HG02885 (cell line): ENCODE measurements around the gene RNU6-1.

Experiments
- ATAC-seq: cut with Tn5 transposase; IDR thresholded peaks from one replicate; pipeline ENCODE4 v1.9.1; 2021; ENCODE audit warnings: mild to moderate bottlenecking; ENCODE audit not compliant: unreplicated experiment, poor library complexity

Gene RNU6-1

DNA sequence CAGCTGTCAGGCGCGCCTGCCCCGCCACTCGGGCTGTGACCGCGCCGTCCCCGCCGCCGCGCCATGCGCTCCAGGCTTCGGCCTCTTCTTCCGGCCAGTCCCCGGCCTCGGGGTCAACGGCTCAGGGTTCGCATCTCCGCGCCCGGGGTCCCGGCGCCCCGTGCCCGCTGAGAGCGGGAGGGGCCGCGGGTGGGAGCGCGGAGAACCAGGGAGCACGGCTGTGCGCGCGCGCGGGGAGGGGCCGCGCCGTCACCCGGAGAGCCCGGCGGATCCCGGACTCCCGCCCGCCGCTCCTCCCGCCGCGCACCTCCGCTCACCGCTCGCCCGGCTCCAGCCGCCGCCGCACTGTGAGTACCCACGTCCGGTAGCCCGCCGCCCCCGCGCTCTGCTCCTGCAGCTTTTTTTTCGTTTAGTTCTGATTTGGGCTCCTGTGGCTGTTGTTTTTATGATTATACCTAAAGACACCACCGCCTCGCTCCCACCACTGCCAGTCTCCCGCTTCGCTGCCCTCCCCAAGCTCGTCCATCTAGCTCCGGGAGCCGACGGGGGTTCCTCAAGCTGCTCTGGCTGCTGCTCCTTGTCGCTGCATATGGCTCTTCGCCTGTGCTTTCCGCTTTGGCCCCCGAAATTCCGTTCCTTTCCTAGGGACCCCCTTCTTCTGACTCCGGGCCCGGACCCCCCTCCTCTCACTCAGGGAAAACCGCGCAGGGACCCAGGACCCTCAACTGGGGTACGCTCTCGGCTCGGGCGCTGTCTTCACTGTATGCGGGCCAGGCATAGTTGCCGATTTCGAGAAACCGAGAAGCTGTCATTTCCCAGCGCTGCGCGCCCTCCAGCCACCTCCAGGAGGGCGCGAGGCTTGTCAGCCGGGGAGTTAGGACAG, 16.3 kb downstream of the RNU6-1 start:
- no peak for ATAC-seq

DNA sequence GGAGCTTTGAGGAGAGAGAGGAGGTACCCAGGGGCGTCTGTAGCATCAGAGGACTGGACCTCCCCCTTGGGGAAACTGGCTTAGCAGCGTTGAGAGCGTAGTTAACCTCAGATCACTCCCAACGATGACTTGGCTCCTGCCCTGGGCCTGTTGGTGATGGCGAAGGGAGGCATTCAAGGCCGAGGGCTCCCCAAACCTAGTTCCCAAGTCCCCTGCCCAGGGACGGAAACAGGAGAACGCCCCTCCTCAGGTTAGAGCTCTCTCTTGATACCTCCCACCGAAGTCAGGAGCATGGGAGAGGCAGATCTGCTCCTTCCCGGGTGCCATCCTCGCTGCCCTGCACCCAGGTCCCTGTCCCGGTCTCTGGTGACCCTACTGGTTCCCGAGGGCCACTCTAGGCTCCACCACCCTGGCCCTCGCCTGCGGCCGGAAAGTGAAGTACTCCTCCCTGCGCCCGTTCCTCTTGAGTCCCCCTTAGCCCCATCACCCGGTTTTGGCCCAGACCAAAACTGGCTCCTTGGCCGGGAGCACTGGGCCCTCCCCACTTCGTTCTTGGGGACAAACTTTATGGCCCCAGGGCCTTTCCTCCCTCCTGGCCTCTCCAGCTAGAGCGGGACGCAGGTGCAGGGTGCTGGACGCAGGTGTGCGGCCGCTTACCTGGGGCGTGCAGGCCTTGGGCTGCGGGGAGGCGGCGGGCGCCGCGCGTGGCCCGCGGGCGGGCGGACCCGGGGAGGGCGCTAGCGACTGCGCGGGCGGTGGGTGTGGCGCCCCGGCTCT, 17.1 kb downstream of the RNU6-1 start:
- ATAC-seq, result no peak

DNA sequence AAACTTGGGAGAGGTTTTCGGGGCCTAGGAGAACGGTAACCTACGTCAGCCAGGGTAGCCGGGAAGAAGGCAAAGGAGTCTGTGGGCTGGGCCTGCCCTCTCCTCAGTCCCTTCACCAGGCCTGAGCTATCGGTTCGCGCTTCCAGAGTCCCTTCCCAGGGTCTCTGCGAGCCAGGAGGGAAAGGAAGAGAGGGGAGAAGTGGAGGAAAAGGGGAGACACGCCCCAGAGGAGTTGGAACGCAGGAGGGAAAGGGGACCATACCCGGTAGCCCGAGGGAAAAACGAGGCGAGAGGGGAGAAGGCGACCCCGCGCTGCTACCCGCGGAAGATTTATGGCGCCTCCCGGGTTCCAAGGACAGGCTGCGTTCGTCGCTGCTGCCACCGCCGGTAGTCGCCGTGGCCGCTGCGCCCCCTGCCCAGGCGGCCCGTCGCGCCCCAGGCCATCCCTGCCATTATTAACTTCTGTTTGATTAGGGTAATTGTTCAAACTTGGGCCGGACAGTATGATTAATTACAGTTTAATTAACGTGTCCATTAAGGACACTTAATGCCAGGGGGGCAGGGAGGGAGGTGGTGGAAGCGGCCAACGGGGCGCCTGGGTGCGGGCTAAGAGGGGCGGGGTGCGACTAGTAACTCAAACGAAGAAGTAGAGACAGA, 17.9 kb downstream of the RNU6-1 start:
- ATAC-seq, result no peak

DNA sequence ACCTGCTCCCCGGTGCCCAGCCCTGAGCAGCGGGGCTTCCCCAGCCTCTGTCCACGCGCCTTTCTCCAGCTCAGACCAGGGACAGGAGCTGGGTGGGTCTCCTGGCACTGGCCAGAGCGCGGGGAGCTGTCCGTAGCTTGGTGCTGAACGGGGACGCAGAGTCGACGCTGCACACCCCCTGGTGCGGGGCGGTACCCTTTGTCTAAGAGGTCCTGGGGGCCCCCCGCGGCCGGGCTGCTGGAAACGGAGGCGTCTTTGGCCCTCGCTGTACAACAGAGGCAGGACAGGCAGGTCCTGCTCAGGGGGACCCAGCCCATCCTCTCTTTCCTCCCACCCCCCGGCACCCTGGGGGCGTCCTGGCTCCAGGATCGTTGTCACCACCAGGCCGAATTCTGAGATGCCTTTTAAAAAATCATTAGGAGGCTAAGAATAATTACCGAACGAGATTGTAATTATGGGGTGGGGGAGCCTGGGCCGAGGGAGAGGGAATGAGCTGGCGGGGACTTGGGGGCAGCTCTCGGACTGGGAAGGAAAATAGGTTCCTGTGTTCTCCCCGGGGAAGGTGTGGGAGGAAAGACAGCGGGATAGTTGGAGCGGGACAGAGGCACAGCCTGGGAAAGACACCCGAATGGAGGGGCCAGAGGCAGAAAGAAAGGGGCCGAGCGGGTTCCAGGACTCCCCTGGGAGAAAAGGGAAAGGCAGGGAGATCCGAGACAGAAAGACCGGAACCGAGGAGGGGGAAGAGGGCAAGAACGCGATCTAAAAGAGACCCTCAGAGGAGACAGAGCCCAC, 18.7 kb downstream of the RNU6-1 start:
- ATAC-seq, result no peak

DNA sequence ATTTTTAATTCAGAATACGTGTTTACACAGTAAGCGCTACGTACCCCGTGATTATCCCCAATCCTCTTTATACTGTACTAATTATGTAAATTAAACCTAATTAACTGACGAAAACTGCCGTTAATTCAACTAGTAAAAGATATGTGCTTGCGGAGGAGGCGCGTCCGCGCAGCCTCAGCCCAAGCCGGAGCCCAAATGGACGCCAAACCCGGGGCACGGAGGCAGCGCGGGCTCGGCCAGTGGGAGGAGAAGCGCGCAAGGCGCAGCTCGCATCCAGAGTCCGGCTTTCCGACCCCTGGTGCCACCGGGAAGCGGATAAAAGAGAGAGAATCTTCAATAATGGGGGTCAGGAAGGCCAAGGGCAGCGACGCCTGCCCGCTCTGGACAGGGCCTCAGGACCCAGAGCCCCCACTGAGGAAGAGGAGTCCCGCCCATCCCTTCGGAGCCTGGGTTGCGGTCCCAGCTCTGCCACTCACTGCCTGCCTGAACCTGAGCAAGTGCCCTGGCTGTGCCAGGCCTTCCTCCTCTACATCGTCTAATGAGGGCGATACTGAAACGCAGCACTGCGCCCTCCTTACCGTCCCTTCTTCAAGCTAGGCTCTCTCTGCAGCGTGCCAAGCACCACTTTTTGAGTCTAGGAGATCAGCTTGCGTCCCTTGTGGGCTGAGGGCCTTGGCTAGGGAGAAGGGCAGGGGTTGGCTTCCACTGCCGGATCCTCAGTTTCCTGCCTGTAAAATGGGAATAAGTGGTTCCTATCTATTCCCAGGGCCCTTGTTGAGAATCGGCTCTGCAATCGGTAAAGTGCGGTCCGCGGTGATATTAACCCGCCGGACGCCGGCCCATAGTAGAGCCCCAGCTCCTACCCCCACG, 19.5 kb downstream of the RNU6-1 start:
- ATAC-seq, result no peak

DNA sequence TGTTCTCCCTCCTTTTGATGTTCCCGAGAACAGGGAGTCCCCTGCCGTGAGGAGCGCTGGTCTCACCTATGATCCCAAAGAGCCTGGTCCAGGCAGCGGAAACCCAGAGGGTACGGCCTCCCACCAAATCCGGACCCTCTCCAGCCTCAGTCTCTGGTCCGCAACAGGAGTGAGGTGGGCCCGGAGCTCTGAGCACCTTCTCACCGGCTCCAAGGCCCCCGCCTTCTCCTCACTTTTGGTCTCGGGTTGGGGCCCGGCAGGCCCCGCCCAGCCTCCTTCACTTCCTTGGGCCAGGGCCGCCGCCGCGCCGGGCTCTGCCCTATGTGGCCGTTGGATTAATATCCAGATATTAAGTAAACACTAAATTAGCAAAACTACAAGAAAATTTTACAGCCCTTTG, 20.2 kb downstream of the RNU6-1 start:
- no peak for ATAC-seq

DNA sequence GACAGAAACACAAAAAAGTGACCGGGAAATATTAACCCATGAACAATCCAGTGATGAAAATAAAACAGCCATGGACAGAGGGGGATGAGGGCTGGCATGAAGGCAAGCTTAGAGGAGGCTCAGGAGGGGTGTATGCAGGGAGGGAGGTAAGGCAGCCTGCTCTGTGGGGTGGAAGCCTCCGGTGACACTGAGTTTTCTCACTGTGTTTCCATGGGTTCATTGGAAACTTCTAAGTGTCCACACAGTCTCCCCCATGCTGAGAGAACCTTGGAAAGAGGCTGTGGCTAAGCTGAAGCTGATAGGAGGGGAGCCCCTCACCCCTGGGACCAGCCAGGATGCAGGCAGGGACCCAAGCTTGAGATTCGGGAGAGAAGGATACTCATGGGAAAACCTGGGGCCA, 21.4 kb downstream of the RNU6-1 start:
- no peak for ATAC-seq

DNA sequence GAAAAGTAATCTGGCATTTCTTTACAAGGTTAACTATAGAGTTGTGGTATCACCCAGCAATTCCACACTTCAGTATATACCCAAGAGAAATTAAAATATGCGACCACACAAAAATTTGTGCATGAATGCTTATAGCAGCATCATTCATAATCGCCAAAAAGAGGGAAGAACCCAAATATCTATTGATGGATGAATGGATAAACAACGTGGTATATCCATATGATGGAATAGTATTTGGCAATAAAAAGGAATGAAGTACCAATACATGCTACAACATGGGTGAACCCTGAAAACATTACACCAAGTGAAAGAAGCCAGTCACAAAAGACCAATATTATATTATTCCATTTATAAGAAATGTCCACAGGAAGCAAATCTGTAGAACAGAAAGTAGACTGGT, 23.2 kb downstream of the RNU6-1 start:
- ATAC-seq, result no peak

DNA sequence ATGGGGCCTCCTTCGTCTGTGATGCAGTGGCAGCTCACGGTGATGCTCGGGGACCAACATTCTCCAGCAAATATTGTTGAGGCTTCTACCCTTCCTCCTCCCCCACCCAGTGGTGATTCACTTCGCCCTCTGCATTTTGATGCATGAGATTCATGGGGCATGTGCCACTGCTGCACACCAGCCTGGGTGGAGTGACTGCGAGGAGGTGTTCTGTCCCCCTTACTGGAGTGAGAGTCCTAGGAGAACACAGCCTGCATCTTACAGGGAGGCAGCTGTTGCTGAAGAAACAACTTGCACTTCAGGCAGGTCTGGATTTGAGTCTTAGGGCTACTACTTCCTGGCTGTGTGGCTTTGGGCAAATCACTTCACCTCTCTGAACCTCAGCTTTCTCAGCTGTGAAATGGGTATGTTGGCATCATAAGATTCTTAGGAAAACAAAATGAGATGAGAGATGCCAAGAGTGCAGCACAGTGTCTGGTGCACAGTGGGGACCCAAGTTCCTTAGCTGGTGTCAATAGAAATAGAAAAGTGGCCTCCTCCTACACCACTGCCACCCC, 24.7 kb downstream of the RNU6-1 start:
- no peak for ATAC-seq

DNA sequence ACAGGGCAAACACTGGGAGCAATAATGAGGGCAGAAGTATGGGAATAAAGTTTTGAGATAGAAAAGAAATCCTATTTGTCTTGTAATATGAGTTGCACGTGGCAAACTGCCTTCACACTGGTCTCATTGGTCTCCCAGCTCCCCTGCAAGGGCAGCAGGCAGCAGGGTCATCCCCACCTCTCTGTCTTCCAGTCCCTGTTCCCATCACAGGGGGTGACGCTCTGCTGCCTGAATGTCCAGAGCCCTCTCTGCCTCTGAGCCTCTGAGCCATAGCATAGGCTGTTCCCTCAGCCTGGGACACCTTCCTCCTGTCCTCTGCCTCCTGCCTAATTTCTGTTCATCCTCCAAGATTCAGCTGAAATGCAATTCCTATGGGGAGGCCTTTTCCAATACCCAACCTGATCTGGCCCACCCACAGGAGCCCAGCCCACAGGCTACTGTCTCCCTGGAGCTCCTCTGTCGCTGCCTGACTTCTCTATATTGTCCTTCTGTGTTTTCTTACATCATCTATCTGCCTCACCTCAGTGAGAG, 26.7 kb downstream of the RNU6-1 start:
- ATAC-seq, result no peak

DNA sequence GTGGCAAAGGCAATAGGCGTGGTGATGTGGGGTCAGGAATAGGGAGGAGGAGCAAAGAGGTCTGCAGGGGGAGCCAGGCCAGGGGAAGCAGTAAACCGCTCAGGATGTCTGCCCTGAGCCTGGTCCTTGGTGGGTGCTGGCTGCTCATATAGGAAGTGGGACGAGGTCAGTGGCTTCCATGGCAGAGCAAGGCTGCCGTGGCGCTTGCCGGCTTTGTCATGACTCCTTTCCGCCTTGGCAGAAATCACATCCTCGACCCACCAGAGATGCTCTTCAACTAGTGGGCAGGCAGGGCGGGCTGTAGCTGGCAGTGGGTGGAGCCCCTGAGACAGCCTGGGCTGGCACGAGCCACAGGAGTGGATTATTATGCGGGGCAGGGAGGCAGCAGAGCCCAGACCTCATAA, 27.6 kb downstream of the RNU6-1 start:
- ATAC-seq, result no peak

DNA sequence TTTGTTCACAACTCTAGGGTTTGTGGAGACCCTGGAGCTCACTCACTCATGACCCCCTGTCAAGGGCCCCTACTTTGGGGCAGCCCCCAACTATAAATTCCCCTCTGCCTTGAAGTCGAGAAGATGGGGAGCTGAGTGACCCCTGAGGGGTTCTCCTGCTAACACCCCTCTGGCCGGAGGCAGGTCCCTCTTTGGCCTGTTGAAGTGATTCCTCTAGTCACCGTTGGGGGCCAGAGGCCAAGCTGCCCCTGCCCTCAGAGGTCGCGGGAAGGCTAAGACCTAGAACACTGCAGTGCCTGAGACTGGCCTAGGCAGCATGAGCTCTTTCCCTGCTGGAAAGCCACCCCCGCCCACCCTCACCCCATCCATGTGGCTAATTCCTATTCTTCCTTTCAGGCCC, 30.0 kb downstream of the RNU6-1 start:
- no peak for ATAC-seq

DNA sequence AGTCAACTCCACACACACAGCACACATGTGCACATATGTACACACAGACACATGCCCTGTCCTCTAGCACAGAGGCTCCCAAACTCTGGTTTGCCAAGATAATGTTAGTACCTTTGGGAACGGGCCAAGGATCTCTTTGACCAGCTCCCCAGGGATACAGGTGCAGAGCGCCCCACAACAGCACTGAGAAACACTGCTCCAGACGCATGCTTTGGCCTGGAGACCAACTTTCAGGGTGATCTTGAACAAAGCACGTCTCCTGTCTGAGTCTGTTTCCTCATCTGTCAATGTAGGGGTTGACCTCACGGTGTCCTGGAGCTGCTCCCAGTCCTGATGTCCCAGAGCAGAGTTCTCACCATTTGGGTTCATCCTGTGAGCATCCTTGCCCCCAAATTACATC, 30.4 kb downstream of the RNU6-1 start:
- no peak for ATAC-seq

DNA sequence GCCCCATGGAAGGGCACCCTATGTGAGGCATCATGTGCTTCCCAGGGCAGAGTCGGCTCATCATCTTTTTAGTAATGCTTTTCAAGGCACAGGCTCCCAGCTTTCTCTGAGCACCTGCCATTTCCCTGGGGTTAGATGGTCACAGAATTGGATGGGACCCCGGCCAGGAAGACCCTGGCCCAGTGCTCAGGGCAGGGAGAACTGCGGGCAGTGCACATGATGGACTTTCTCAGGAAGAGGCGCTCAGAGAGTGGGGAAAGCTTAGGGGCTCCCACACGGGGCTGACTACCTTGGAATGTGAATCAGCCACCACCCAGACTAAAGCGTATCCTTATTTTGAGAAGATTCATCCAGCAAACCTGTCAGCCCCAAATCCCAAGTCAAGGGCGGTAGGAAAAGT, 31.0 kb downstream of the RNU6-1 start:
- ATAC-seq, result no peak

DNA sequence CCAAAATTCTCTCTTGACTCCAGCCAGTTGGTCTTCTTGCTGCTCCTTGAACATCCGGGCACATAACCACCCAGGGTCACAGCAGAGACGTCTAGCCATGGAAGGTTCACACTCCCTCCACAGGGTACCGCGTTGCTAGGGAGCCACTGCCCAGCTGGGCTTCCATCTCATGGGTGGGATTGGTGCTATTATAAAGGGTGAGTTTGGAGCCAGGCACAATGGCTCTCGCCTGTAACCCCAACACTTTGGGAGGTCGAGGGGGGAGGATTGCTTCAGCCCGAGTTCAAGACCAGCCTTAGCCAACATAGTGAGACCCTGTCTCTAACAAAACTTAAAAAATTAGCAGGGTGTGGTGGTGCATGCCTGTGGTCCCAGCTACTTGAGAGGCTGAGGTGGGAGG, 32.0 kb downstream of the RNU6-1 start:
- ATAC-seq, result no peak

DNA sequence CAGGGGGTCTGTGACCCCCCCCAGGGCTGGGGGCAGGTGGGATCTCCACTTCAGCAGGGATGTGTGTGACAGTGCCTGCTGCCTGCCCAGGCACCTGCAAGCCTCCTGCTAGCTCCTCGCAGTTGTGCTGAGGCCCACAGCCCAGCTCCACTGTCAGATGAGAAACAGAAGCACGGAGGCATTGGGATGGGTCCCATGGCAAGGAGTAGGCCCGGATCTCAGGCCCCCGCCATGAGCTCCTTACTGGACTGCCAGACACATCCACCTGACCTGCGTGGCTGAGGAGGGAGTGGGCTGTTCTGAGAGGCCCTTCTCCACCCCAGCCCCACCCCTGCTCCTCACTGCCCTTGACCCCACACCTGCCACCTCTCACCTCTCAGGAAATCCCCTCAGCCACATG, 32.7 kb downstream of the RNU6-1 start:
- no peak for ATAC-seq

DNA sequence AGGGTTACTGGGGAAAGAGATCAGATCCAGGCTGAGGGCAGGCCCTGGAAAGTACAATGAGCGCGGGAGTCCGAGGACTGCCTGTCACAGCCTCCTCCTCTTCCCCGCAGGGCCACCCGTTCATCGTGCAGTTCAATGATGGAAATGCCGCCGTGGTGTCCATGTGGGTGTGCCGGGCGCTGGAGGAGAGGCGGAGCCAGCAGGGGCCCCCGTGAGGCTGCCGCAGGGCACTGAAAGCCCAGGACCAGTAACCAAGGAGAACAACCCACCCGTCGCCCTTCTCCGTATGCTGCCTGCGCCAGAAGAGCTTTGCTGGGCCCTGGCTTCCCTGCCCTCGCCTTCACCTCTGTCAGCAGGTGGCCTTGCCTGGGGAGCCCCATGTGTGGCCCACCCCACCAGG, 33.3 kb downstream of the RNU6-1 start:
- ATAC-seq, result no peak

DNA sequence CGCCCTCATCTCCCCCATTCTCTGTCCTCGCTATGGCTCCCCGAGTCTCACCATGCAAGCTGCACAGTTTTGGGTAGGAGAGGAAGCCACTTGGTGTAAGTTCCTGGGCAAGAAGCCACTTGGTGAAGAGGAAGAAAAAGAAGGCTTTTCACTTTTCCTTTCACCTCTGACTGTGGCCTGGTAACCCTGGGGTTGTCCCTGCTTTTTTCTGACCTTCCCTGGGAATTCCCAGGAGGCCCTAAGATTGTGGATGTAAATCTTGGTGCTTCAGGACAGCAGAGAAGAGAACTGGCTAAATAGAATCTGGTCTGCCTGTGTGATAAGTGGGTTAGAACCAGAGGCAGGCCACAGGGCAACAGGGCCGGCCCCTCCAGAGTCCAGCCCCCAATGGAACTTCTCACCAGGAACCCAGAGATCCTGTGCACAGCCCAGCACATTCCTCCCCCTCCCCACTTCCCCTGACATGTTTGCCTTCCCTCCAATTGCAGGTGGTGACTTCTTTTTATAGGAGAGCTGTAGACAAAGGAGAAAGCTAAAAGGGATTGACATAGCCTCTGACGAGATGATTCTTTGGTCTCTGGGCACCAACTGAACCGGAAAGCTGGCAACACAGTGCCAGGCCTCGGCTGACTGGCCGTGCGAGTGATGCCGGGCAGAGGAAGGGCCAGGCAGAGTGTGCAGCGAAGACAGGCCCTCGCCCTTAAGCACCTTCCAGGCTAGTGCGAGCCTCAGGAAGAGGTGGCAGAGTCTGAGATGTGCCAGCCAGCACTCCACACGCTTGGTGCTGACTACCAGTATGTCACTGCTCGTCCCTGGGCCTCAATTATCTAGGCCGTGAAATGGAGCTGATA, 34.0 kb downstream of the RNU6-1 start:
- no peak for ATAC-seq
